Superior temporal gyrus (tissue), 1 donor: ENCODE data around the gene PCGF3.
"Not testable (repeated sequence)": the region's sequence is repeated elsewhere in the genome, so short reads cannot be mapped to it uniquely, and the experiment has no call there.

Source experiments
- DNase-seq: peaks from one replicate; pipeline ENCODE4 v3.0.0-alpha.2; 2016; ENCODE audit errors: extremely low spot score

The PCGF3 gene

DNA sequence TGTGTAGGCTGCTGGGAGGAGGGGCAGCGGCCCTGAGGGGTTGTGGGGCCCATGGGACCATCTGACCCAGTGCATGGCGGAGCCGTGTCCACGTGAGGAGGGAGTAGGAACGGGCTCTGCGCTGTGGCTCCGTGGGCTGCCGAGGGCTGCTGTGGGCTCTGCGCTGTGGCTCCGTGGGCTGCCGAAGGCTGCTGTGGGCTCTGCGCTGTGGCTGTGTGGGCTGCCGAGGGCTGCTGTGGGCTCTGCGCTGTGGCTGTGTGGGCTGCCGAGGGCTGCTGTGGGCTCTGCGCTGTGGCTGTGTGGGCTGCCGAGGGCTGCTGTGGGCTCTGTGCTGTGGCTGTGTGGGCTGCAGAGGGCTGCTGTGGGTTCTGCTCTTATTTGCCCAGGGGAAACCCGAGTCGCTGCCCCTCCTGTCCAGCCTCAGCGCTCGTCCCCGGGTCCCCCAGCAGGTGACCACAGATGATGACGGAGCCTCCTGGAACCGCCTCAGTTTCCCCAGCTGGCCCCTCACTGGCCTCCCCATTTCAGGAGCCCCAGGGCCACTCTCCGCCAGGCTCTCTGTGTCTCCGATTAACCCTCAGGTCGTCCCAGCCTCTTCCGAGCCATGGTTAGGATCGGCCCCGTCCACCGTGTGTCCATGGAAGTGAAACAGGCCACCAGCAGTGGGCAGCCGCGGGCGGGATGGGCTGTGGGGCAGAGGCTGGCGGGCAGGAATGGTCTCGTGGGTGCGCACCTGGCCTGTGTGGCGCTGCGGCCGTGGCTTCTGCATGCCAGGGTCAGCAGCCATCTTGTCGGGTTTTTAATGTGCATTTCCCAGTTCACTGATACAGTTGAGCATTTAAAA, 20.0 kb downstream of the PCGF3 start:
- no peak for DNase-seq

DNA sequence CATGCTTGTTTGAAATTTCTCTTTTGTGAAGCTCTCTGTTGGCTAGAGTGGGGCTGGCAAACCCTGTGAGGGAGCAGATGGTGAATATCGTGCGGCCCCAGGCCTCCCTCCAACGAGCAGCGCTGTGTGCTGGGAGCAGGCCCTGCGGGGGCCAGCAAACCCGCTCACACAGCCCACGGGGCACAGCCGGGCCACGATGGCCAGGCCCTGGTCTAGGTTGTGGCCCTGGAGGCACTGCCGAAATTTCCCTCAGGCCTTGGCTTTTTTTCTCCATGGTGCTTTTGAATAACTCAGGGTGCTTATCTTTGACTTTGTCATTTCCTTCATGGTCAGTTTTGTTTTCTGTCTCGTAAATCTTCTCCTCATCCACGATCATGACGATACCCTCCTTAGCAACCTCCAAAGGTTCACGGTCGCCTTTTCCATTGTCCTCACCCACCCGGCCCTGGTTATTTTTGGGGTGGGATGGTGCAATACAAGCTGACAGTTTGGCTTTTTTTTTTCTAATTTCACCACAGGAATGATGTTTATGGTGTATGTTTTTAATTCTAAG, 20.7 kb downstream of the PCGF3 start:
- peak; percentile 26 for DNase-seq

DNA sequence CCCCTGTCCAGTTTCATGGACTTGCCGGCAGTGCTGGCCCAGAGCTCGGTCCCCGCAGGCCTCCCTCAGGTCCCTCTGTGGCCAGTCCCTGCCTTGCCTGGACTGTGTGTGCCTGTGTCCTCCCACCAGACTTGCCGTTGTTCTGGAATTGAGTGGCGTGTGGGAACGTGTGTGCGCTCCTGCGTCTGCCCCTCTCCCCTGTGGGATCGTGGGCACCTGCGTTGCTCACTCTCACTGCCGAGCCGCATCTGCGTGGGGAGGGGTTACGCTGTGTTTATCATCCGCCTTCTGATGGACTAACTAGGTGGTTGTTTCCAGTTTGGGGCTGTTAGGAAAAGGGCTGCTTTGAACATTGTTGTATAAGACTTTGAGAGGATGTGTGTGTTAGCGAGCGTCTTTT, 21.2 kb downstream of the PCGF3 start:
- no peak for DNase-seq

DNA sequence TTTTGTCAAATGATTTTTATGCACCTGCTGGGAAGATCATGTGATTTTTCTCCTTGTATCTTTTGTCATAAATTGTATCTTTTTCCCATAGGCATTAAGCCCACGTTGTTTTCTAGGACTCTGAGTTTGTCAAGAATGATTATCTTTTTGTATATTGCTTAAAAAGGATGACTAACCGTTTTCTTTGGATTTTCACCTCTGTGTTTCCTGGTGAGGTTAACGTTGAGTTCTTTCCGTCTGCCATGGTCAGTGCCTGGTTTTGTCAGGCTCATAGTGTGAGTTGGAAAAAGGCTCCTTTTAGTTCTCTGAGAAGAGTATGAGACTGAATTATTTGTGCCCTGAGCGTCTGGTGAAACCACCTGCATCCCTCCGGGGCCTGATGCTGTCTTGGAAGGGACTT, 21.9 kb downstream of the PCGF3 start:
- no peak for DNase-seq

DNA sequence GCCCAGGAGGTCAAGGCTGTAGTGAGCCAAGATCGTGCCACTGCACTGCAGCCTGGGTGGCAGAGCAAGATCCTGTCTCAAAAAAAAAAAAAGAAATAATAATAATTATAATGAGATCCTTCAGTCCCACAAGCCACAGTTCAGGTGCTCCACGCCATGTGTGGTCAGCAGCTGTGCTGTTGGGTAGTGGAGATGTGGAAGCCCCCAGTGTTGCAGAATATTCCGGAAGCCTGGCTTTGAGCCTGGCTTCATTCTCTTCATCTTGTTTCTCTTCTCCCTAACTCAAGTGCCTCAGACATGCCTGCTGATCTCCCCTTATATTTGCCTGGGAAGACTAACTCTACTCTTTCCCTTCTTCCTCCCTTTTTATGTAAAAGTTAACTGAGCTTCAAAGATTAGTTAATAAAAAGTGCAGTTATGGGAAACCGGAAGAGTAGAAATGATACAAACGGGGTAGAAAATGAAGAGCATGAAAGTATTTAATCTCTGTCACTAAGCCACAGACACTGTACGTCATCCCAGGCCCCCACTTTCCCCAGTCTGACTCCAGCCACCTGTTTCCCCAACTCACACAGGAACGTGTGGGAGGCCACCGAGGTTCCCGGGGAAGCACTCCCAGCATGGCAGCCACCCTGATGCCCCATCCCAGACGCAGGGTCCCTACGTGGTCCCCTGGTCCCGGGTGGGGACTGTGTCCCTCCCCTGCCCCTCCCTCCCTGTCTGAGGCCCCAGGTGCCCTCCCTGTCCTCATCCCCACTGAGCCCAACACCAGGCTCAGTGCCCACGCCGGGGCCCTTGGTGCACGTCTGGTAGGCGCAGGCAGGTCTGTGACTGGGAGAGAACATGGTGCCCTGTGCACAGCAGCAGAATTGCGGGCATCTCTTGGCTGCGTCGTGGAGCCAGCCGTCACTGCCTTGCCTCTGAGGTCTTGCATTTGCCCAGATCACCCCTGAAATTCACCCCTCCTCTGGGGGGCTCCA, 24.0 kb downstream of the PCGF3 start:
- DNase-seq = no peak

DNA sequence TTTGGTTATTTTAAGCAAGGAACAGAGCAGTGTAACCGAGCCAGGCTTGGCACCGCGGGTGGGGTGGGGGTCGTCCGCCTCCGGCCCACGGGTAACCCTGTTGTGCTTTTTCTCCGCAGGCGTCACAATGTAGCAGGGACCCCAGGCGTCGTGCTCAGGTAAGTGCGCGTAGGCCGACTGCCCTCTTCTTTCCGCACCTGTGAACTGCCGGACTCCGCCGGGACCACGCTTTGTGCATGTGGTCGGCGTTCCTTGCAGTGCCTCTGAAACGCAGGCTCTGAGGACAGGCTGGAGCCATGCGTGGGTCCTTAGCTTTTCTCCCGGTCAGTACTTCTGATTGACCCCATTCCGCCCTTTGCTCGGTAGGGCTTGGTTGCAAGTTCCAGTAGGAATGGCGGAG, 24.9 kb downstream of the PCGF3 start:
- DNase-seq = no peak

DNA sequence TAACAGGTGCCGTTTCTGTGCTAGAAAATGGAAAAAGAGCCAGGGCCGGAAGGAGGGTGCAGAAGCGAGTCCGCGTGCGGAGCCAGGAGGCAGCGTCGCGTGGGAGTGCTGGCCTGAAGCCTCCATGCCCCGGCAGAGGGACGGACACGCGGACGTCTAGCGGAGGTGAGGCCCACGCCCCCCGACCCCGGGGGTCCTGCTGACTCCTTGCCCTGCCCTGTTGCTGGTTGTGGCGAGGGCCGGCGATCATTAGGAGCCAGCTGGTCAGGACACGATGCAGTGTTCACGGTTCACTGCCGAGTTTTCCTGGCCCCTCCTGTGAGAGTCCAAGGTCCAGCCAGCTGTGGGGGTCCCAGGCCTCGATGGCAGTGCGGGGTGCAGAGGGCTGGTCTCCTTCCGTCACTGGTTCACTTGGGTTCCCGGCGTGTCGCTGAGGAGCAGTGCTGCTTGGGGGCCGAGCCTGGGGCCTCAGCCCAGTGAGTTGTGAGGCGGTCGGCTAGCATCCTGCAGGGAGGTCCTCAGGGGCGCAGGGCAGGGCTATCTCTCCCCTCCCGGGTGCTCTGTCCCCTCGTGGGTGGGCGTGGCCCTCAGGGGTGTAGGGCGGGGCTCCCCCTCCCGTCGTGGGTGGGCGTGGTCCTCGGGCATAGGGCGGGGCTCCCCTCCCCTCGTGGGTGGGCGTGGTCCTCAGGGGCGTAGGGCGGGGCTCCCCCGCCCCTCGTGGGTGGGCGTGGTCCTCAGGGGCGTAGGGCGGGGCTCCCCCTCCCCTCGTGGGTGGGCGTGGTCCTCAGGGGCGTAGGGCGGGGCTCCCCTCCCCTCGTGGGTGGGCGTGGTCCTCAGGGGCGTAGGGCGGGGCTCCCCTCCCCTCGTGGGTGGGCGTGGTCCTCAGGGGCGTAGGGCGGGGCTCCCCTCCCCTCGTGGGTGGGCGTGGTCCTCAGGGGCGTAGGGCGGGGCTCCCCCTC, 25.6 kb downstream of the PCGF3 start:
- not testable (repeated sequence) for DNase-seq

DNA sequence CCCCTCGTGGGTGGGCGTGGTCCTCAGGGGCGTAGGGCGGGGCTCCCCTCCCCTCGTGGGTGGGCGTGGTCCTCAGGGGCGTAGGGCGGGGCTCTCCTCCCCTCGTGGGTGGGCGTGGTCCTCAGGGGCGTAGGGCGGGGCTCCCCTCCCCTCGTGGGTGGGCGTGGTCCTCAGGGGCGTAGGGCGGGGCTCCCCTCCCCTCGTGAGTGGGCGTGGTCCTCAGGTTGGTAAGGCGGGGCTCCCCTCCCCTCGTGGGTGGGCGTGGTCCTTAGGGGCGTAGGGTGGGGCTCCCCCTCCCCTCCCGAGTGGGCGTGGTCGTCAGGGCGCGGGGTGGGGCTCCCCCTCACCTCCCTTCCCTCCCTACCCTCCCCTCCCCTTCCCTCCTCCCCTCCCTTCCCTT, 26.3 kb downstream of the PCGF3 start:
- DNase-seq = not testable (repeated sequence)

DNA sequence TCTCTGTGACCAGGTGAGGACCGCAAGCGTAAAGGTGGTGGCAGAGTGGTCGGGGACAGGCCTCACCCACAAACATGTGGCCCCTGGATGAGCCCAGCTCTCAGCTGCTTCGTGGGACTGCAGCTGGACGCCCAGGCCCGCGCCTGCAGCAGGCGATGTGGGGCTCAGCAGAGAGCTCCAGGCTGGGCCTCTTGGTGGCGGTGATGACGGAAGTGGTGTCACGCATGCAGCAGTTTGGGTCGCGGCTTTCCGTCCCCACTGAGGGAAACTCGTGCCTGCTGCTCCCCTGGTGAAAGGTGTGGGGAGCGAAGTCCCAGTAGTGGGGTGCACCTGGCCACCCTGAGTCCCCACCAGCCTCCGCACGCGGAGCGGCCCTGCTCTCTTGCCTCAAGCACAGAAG, 26.9 kb downstream of the PCGF3 start:
- DNase-seq = no peak

DNA sequence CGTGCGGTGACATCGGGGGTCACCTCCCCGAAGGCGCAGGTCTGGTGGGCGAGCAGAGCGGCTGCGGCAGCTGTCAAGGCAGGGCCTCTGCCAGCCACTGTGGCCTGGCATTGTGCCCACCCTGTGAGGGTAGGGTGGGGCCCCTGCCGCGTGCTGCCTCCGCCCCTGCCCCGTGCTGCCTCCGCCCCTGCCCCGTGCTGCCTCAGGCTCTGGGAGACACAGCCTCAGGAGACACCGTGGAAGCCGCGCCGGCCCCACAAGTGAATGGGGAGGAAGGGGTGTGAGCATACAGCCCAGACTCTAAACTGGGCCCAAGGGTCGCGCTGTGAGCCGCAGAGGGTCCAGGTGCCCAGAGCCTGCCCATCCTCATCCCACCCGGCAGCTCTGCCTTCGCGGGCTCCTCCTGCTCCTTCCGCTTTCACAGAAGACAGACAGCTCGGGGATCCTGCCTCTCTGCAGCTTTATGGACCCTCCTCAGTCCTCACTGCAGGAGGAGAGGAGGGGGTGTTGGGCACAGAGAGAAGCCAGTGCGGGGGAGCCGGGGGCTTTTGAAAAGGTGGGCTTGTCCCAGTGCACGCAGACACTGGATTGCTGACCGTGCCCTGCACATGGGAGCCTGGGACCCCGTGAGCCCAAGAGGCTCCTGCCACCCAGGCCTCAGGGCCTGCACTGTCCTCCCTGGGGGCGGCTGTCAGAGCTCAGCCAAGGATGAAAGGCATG, 27.4 kb downstream of the PCGF3 start:
- no peak for DNase-seq

DNA sequence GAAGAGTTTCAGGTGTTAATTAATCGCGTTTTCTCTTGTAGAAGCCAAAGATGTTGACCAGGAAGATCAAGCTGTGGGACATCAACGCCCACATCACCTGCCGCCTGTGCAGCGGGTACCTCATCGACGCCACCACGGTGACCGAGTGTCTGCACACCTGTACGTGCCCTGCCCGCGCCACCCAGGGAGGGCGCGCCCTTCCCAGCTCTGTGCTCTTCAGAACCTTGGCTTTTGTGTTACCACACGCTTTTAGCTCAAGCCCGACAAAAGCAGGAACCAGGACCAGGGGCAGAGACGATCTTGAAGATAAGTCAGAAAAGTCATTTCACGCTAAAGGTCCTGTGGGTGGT, 28.0 kb downstream of the PCGF3 start:
- no peak for DNase-seq

DNA sequence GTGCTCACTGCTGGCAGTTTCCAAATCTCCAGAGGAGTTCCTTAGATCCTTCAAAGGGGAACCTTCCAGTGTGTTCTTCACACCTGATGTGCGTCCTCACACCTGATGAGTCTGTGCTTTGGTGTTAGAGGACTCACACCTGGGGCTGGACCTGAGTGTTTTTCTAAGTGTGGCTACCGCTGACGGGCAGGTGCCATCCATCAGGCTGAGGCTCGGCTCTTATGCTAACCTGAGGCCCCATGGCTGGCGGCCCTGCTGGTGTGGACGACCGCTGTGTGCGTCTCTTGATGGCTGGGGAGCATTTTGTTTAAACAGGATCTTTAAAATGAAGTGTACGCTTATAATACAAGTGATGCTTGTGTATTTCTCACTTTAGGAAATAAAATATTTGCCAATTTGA, 28.4 kb downstream of the PCGF3 start:
- DNase-seq = no peak

DNA sequence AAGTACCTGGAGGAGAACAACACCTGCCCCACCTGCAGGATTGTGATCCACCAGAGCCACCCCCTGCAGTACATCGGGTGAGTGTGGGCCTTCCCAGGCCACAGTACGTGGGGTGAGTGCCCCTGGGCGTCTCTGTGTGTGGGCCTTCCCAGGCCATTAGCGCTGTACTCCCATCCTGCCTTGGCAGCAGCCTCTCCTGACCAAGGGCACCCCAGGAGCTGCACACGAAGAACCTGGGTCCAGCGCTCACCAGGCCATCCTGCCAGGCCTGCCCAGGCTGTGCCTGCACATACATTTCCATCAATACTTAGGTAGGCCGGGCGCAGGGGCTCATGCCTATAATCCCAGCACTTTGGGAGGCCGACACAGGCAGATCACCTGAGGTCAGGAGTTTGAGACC, 29.3 kb downstream of the PCGF3 start:
- no peak for DNase-seq

DNA sequence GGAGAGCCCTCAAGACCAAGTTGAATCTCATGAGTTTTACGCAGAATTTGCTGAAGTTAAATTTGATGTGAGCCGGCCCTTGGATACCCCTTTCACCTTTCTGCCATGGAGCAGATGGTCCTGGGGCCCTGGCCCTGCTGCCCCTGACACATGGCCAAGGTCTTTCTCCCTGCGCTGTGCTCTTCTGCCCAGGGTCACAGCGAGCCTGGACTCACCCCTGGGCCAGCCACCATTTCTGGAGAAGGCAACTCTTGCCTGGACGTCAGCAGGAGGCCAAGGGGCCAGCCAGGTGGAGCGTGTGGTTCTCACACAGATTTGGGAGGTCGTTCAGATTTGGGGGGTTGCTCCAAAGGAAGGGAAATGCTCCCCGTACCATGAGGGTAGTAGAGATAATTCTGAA, 30.0 kb downstream of the PCGF3 start:
- DNase-seq = no peak

DNA sequence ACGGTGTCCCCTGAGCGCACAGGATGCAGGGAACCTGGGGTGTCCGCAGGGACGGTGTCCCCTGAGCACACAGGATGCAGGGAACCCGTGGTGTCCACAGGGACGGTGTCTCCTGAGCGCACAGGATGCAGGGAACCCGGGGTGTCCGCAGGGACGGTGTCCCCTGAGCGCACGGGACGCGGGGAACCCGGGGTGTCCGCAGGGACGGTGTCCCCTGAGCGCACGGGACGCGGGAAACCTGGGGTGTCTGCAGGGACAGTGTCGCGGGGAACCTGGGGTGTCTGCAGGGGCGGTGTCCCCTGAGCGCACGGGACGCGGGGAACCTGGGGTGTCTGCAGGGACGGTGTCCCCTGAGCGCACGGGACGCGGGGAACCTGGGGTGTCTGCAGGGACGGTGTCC, 30.9 kb downstream of the PCGF3 start:
- DNase-seq = not testable (repeated sequence)

DNA sequence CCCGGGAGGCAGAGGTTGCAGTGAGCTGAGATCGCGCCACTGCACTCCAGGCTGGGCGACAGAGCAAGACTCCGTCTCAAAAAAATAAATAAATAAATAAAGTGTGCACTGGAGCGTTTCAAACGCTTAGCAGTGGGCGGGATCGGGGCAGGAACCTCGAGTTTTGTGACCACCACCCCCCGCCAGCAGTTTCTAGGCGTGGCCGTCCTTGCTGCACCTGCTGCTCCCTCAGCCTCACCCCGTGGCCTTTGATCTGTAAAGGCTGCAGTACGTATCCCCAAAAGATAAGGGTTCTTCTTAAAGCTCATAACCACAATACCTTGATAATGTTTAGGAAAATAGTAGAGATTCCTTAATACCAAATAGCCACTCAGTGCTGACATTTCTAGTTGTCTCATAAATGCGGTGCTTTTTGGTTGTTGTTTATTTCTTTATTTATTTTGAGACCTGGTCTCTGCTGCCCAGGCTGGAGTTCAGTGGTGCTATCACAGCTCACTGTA, 33.2 kb downstream of the PCGF3 start:
- DNase-seq = no peak

DNA sequence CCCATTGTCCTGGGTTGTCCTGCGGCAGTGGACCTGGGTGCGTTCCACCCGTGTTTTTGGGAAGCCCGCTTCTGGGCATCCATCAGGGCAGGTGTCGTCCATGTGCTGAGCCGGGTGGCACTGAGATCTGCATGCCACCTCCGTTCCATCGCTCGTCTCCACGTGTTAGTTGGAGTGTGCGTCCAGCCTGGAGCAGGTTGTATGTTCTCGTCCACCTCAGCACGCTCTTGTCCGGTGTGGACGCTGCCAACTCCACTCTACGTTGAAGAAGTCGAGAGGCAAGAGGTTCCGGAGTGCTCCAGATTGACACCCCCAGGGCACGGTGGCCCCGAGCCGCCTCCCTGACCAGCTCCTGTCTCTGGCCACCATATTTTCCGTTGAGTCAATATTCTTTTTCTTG, 33.9 kb downstream of the PCGF3 start:
- DNase-seq = no peak

DNA sequence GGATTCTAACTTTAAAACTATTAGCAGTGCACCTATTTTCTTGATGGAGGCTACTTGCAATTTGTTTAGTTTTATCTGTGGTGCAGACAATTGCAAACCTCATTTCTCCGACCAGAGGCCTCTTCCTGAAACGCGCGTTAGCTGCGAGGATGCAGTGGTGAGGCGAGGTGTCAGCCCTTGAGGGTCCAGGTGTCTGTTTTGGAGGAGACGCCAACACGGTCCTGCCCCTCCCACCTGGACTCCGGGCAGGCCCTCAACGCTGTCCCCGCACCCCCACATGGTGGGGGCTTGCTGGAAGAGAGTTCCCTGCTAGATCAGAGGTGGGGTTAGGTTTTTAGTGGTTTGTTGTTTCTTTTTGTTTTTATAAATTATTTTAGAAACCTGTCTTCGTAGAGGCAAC, 34.4 kb downstream of the PCGF3 start:
- DNase-seq = no peak

DNA sequence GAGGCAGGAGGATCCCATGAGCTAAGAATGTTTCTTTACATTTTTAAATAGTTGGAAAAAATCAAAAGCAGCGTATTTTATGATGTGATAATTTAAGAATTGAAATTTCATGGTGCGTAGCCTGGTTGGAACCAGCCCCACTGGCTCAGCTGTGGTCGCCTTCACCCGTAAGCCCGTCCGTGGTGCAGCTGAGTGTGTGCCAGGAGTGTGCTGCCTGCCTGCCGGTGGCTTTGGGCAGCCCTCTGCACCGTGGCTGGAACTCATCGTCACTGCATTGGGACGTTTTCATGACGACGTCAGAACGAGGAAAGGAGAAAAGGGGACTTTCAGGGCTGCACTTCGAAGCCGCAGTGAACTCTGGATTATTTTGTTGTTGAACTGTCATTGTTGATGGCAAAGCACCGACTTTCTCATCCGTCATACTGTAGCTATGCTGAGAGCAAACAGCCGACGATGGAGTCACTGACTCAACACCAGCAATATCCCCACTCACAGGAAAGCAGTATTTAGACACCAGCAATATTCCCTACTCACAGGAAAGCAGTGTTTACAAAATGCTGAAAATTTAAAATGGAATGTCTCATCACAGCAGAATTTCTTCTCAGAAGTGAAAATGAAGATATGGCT, 35.1 kb downstream of the PCGF3 start:
- no peak for DNase-seq

DNA sequence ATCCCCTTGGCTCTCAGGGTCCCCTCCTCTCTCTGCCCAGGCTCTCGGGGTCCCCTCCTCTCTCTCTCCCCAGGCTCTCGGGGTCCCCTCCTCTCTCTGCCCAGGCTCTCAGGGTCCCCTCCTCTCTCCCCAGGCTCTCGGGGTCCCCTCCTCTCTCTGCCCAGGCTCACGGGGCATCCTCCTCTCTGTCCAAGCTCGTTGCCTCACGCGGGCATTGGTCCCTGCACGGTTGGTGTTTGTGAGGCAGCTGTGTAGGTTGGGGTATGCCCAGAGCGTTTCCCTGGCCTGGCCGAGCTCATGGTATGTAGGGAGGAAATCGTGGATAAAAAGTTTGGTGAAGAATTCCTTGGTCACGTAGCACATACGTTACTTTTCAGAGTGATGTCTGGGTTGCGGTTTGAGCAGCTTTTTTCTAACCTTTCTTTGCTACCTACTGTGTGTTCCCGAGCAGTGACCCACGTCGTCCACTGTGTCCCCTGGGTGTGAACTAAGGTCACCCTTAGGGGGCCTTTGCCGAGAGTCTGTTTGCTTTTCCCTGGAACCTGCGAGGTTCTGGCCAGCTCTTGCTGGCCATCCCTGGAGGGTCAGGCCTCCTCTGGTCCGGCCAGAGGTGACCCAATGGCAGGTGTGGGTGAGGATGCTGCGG, 36.6 kb downstream of the PCGF3 start:
- no peak for DNase-seq
